Fibroblast of skin of abdomen (primary cell): ENCODE results near the gene BPIFB6.

Experiments used
- DNase-seq: peaks from one replicate; pipeline ENCODE4 v3.0.0-alpha.2; 2013

Gene BPIFB6

DNA sequence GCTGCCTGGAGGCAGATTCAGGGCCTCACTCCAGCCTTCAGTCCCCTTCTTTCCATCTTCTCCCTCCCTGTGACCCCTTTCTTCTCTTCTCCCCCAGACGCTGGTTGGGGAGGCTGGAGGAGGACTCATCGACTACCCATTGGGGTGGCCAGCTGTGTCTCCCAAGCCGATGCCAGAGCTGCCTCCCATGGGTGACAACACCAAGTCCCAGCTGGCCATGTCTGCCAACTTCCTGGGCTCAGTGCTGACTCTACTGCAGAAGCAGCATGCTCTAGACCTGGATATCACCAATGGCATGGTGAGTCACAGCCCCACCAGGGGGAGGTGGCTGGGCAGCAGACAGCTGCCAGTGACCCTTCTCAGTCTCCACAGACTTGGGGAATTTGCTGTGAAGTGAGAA, 60.9 kb downstream of the BPIFB6 start:
- no peak for DNase-seq

DNA sequence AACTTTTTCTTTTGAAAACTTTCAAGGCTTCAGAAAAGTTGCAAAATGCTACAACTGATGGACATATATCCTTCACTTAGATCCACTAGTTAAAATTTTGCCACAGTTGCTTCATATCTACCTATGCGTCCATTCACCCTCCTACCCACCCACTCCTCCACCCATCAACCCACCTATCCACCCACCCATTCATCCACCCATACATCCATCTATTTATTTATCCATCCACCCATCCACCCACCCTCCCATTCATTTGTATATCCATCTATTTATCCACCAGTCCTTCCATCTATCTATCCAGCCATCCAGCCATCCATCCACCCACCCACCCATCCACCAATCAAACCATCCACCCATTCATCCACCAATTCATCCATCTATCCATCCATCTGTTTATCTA, 61.6 kb downstream of the BPIFB6 start:
- DNase-seq = no peak

DNA sequence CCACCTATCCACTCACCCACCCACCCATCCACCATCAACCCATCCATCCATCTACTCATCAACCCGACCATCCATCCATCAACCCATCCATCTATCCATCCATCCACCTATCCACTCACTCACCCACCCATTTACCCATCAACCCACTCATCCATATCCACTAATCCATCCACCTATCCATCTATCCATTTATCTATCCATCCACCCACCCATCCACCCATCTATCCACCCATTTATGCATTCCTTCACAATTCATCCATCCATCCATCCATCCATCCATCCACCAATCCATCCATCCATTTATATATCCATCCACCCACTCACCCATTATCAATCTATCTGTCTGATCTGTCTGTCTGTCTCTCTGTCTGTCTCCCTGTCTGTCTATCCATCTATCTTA, 62.1 kb downstream of the BPIFB6 start:
- DNase-seq = no peak
